GM12865 (cell line): ENCODE results near the gene CCDC183.

Experiments
- DNase-seq: peaks from one replicate; pipeline ENCODE4 v3.0.0; 2010; ENCODE audit warnings: low read depth
- H3K4me3 ChIP-seq: 2 replicates; pipeline ENCODE4 v1.5.1; 2011; ENCODE audit warnings: mild to moderate bottlenecking, low read depth, low read length, control low read depth
- TF ChIP-seq, protein P1 (sequence below): IDR thresholded peaks from 2 replicates; pipeline ENCODE4 v1.5.1; 2011; ENCODE audit warnings: low read length, control low read depth, low read depth, inconsistent platforms; ENCODE audit not compliant: insufficient read depth; ENCODE audit errors: missing control alignments

Gene CCDC183

DNA sequence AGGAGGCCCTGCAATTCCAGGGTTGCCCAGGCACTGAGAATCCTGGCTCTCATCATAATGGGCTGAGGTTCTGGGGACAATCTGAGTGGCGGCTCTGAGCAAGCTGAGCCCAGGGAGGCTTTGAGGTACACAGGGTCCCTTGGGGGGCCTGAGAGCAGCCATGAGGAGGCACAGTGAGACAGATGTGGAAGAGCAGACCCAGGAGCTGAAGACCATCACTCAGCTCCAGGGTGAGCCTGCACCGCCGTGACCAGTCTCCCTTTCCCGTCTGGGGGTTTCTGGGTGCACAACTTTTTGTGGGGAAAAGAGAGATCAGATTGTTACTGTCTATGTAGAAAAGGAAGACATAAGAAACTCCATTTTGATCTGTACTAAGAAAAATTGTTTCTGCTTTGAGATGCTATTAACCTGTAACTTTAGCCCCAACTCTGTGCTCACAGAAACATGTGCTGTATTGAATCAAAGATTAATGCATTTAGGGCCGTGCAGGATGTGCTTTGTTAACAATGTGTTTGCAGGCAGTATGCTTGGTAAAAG lies at the start of gene CCDC183:
Gene CCDC183, plus strand, starts transcription at position 101 of the 537 bp plus-strand sequence. Its CDS starts 60 bp downstream, at position 161.
- TF ChIP-seq, protein P1, sequence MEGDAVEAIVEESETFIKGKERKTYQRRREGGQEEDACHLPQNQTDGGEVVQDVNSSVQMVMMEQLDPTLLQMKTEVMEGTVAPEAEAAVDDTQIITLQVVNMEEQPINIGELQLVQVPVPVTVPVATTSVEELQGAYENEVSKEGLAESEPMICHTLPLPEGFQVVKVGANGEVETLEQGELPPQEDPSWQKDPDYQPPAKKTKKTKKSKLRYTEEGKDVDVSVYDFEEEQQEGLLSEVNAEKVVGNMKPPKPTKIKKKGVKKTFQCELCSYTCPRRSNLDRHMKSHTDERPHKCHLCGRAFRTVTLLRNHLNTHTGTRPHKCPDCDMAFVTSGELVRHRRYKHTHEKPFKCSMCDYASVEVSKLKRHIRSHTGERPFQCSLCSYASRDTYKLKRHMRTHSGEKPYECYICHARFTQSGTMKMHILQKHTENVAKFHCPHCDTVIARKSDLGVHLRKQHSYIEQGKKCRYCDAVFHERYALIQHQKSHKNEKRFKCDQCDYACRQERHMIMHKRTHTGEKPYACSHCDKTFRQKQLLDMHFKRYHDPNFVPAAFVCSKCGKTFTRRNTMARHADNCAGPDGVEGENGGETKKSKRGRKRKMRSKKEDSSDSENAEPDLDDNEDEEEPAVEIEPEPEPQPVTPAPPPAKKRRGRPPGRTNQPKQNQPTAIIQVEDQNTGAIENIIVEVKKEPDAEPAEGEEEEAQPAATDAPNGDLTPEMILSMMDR, result no peak
- no peak for DNase-seq

DNA sequence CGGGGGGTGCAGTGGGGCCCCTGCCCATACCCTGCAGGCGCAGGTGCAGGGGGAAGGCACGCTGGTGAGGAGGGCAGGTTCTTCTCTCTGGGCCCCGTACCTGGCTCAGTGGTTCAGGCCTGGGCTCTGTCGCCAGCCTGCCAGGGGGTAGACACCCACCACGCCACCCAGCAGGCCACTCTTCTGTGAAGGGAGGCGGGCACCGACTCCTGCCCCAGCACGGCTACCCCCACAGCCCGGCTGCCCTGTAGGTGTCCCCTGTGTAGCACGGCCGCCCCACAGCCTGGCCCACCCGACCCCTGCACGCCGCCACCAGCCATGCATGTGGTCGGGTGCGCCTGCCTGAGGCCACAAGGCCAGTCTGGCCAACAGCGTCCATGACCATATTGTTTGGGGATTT lies 49.5 kb upstream of the CCDC183 start:
- TF ChIP-seq, protein P1, result no peak
- no peak for DNase-seq
- no peak overlapping the region for H3K4me3 ChIP-seq

More for the DNA sequence above, at the start of gene CCDC183:
- no peak within 1 kb of the TSS for H3K4me3 ChIP-seq

DNA sequence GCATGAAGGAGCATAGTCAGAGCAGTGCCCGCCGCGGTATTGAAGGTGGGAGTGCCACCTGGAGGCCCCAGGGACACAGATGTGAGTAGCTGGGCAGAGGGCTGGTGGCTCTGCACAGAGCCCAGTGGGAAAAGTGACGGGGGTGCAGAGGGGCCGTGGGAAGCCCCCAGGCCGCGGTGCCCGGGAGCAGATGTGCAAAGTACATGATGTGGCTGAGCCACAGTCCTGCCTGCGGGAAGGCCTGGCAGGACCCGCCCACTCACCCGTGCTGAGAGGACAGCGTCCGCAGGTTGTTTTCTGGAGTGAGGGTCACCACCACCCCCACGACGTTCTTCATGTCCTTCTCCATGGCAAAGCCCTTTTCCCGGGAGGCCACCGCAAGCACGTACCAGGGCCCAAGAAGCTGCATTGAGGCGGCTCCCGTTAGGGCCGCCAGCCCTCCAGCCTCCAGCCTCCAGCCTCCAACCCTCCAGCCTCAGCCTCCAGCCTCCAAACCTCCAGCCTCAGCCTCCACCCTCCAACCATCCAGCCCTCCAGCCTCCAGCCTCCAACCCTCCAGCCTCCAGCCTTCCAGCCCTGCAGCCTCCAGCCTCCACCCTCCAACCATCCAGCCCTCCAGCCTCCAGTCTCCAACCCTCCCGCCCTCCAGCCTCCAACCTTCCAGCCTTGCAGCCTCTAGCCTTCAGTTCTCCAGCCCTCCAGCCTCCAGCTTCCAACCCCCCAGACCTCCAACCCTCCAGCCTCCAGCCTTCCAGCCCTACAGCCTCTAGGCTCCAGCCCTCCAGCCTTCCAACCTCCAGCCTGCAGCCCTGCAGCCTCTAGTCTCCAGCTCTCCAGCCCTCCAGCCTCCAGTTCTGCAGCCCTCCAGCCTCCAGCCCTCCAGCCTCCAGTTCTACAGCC lies 48.7 kb upstream of the CCDC183 start:
- DNase-seq, result no peak
- no peak overlapping the region for H3K4me3 ChIP-seq
- TF ChIP-seq, protein P1, result no peak

DNA sequence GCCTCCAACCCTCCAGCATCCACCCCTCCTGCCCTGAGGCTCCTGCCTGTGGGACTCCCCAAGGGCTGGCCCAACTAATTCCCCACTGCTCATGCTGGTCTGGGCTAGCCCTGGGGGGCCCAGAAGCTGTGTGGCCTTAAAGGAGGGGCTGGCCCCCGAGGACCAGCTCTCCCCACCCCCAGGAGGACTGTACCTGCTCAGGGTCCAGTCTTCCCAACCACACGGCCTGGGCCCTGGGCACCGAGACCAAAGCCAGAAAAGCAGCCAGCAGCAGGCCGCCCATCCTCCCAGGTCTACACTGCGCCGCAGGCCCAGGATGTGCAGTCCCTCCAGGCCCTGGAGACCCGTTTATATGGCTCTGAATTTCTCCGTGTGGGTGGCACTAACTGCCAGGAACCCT lies 47.9 kb upstream of the CCDC183 start, which contains the start of gene LCN6:
Gene LCN6, minus strand, starts transcription at position 325 of the 400 bp plus-strand sequence. Its CDS starts 42 bp downstream, at position 283.
- no peak within 1 kb of the TSS for H3K4me3 ChIP-seq
- no peak for DNase-seq
- TF ChIP-seq, protein P1, result no peak

DNA sequence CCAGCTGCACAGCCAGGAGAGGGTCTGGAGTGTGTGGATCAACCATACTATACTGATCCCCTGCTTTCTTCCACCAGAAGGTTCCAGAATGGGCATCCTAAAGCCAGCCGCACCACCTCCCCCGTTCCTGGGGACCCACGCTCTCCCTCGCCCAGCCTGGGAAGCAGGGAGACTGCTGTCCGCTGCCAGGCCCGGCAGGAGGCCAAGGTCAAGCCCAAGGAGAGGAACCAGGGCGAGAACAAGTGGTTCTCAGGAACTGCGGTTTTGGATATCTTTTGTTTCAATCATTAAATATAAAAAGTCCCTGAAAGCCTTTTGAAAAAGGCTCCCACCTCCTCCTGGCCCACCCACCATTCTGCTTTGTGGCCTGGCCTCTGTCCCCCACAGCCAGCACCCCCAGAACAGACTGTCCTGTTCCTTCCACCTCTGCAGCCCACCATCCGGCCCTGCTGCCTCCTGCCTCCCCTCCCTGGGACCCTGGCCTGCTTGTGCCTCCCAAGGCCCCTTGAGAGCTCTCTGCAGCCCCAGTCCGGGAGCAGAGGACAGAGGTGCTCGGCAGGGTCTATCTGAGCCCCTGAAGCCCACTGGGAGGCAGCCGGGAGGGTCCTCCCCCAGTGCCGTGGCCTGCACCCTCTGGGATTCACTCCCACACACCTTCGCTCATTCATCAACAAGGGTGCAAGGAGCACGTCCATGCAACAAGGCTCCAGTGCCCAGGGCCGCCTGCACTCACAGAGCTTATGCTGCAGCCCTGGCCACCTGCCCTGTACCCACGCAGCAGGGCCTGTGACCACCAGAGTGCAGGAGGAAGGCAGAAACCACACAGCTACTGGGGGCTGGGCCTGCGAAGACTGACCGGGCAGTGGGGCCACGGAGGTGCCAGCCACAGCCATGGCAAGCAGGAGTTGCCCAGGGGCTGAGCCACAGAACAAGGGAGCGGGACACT lies 47.2 kb upstream of the CCDC183 start:
- H3K4me3 ChIP-seq, result no peak overlapping the region
- no peak for DNase-seq
- TF ChIP-seq, protein P1, result no peak

DNA sequence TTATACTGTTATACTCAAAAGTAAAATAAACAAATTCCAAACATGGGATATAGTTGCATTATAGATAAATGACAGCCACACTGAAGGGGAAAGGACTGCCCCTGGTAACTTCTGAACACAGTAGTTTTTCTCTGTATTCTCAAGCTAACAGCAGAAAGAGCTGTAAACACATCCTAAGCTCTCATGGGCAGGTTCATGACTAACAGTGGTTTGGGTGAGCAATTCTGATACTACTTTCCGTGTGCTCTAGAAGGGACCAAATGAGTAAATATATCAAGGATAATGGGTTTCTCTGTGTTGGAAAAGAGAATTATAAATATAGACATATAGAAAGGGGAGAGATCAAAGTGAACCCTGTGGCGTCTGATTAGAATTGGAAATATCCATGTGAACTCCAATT lies 45.6 kb upstream of the CCDC183 start:
- no peak for DNase-seq
- H3K4me3 ChIP-seq, result no peak overlapping the region
- TF ChIP-seq, protein P1, result no peak
